Measurements from ENCODE around the gene ARFGAP2.

- no peak for TF ChIP-seq BHLHE40 (IDR thresholded peaks at IDR 0.05; ENCODE audit: borderline replicate concordance)
- peak; percentile 36; the same call in 1 of the 2 replicates for TF ChIP-seq PKNOX1 (IDR thresholded peaks at IDR 0.05)
- TF ChIP-seq SP1 (IDR thresholded peaks at IDR 0.05): no peak
These were observed 37.4 kb upstream of the ARFGAP2 start for GRCh38 chr11:47213950-47214565.

Data from HEK293T (cell line).